Body of pancreas (tissue), 4 donors: ENCODE results near the gene VTI1A. TPM values are rescaled to one million over a fixed set of nuclear protein-coding genes. Genes with fewer than 3 reads are reported as not detected.
A peak's percentile ranks its signal among the peaks of the same experiment; 100 is the strongest.

ENCODE experiments used
- ATAC-seq: fragments of 150-250 bp; one replicate; pipeline ENCODE4 v1.9.1; 2016
- DNase-seq, 4 donors: peaks; one replicate each; pipeline ENCODE4 v3.0.0-alpha.2; 2019
- H3K27ac ChIP-seq, 4 donors: fragments of 200-600 bp; sonication (generic); 1 replicate in 3 of 4; 2 replicates in 1 of 4; pipeline versions ENCODE4 v1.5.1 to v1.6.1; 2016 to 2019; ENCODE audit warnings: mild to moderate bottlenecking in 1 of 4, mixed read lengths in 1 of 4, moderate library complexity in 1 of 4
- H3K27me3 ChIP-seq, 2 donors: fragments of 200-600 bp; sonication (generic); one replicate each; pipeline ENCODE4 v1.6.0; 2016; ENCODE audit warnings: mild to moderate bottlenecking in 1 of 2
- H3K36me3 ChIP-seq, 2 donors: fragments of 200-600 bp; sonication (generic); replicated peaks in 1 of 2; 2 replicates each; pipeline ENCODE4 v1.5.1; 2016; ENCODE audit warnings: low read depth in 2 of 2; ENCODE audit not compliant: insufficient read depth in 1 of 2
- H3K4me1 ChIP-seq: fragments of 200-600 bp; sonication (generic); one replicate; pipeline ENCODE4 v1.6.0; 2016
- H3K4me3 ChIP-seq, 2 donors: fragments of 200-600 bp; sonication (generic); 1 replicate in 1 of 2; 2 replicates in 1 of 2; pipeline ENCODE4 v1.5.1; 2016 to 2019
- H3K9me3 ChIP-seq, 3 donors: fragments of 200-600 bp; sonication (generic); 1 replicate in 2 of 3; 2 replicates in 1 of 3; pipeline ENCODE4 v1.5.1; 2016
- POLR2A ChIP-seq, 3 donors: fragments of 450-650 bp; IDR thresholded peaks; one replicate each; pipeline ENCODE4 v1.6.1; 2016; ENCODE audit warnings: antibody characterized with exemption in 3 of 3, mild to moderate bottlenecking in 2 of 3
- WGBS, 2 donors: methylation state at CpG; one replicate each; pipeline ENCODE4 v1.1.5; 2017; 5-methylcytosine and 5-hydroxymethylcytosine counted together
- intact Hi-C: fragments of 100-400 bp; cut with DNase I; formaldehyde crosslinking; loops from one replicate; pipeline ENCODE4 v1.15.1; 2023
- total RNA-seq, 2 donors: library from RNA; depleted of rRNA; stranded (reverse); fragments of >200 nt; gene quantifications; one replicate each; pipeline ENCODE4 v1.1.0, GENCODE V29; 2016
- TF ChIP-seq, protein P1 (sequence below), 7 experiments: fragments of 450-650 bp in 4 of 7; fragments of 200-600 bp in 3 of 7; sonication (generic) in 3 of 7; IDR thresholded peaks; one replicate each; pipeline ENCODE4 v1.5.1; 2016 to 2019; ENCODE audit warnings: antibody characterized with exemption in 7 of 7

VTI1A gene
- total RNA-seq, 2 donors from 2014 or later = 28.3 to 84.4 TPM

DNA sequence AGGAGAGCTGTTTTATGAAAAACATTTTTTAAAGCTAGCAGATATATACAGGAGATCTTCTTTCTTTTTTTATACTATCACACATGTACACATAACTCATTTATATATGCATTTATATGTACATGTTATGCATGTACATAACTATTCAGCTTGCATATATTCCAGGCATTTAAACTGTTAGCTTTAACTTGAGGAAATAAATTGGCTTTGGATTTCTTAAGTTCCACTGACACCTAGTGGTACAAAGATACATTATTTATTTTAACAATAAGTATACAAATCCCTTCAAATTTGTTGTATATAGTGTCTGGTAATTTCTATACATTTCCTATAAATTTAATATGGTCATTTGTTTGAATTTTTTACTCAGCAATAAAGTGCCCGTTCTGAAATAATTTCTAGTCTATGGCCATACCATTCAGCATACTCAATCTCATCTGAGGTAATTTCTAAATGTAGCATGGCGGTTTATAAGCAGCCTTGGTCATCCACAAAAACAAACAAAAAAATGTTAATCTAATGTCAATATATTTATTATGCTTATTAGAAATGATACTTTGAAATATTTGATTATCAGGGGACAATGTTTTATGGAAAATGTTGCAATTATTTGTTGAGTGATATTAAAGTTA is 11.9 kb upstream of the VTI1A start:
- H3K4me1 ChIP-seq = no peaks in the 10 kb centered on the region
- DNase-seq = no peak
- H3K36me3 ChIP-seq = peaks cover 0 to 20% of the 10 kb centered on the region in 2 donors
- ATAC-seq = no peak
- WGBS, 2 donors = 77 to 79% methylated on average over 2 of the region's 2 CpGs
- no peak overlapping the region for H3K4me3 ChIP-seq
- no peaks in the 10 kb centered on the region for H3K27me3 ChIP-seq
- intact Hi-C loops = no loop called here
- TF ChIP-seq, protein P1, sequence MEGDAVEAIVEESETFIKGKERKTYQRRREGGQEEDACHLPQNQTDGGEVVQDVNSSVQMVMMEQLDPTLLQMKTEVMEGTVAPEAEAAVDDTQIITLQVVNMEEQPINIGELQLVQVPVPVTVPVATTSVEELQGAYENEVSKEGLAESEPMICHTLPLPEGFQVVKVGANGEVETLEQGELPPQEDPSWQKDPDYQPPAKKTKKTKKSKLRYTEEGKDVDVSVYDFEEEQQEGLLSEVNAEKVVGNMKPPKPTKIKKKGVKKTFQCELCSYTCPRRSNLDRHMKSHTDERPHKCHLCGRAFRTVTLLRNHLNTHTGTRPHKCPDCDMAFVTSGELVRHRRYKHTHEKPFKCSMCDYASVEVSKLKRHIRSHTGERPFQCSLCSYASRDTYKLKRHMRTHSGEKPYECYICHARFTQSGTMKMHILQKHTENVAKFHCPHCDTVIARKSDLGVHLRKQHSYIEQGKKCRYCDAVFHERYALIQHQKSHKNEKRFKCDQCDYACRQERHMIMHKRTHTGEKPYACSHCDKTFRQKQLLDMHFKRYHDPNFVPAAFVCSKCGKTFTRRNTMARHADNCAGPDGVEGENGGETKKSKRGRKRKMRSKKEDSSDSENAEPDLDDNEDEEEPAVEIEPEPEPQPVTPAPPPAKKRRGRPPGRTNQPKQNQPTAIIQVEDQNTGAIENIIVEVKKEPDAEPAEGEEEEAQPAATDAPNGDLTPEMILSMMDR (IDR thresholded peaks at IDR 0.05) = peak in 6 of 7 experiments; percentile 31 to 45 (median 34)
- no peak for TF ChIP-seq POLR2A (IDR thresholded peaks at IDR 0.05)
- no peaks in the 10 kb centered on the region for H3K9me3 ChIP-seq
- no peak overlapping the region for H3K27ac ChIP-seq

GRCh38 chr10:112438356-112438755 is 8.7 kb upstream of the VTI1A start:
- TF ChIP-seq, protein P1 (IDR thresholded peaks at IDR 0.05) = no peak
- TF ChIP-seq POLR2A (IDR thresholded peaks at IDR 0.05) = no peak
- Histone ChIP-seq H3K9me3 (no peaks in the 10 kb centered on the region), H3K4me1 (no peaks in the 10 kb centered on the region), H3K4me3 (no peak overlapping the region), H3K36me3 (peaks cover 0 to 18% of the 10 kb centered on the region in 2 donors), H3K27ac (no peak overlapping the region), H3K27me3 (no peaks in the 10 kb centered on the region)
- WGBS, 2 donors = 92 to 93% methylated on average over 4 of the region's 4 CpGs
- intact Hi-C loops = no loop called here
- ATAC-seq (no peak), DNase-seq (no peak)

DNA sequence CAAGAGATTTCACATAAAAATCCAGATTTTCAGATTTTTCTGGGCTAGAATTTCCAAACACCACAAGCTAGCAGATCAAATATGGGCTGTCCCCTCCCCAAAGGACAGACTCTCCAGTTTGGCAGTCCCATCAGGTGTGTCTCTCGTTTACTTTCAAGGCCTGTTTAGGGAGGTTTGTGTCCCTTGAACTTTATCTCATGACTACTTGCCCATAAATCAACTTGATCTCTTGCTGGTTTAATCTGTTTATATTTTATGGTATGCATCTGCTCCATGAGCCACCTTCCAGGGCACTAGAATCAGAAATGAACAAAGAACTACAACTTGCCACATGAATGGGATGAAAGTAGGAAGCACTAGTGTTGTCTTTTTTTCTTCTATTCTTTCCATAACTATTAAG is 5.5 kb upstream of the VTI1A start:
- H3K9me3 ChIP-seq = no peaks in the 10 kb centered on the region
- intact Hi-C loops = no loop called here
- DNase-seq (no peak), ATAC-seq (no peak)
- peaks cover 11% of the 10 kb centered on the region for H3K4me1 ChIP-seq
- TF ChIP-seq POLR2A (IDR thresholded peaks at IDR 0.05) = no peak
- 80 to 88% methylated on average over 1 of the region's 1 CpG for WGBS, 2 donors
- H3K36me3 ChIP-seq = peaks cover 0 to 15% of the 10 kb centered on the region in 2 donors
- H3K27me3 ChIP-seq = no peaks in the 10 kb centered on the region
- no peak overlapping the region for H3K4me3 ChIP-seq
- no peak overlapping the region for H3K27ac ChIP-seq

GRCh38 chr10:112442063-112442462 is 5.0 kb upstream of the VTI1A start:
- peaks cover 0 to 14% of the 10 kb centered on the region in 2 donors for H3K36me3 ChIP-seq
- 47 to 48% methylated on average over 3 of the region's 3 CpGs for WGBS, 2 donors
- intact Hi-C loops = no loop called here

DNA sequence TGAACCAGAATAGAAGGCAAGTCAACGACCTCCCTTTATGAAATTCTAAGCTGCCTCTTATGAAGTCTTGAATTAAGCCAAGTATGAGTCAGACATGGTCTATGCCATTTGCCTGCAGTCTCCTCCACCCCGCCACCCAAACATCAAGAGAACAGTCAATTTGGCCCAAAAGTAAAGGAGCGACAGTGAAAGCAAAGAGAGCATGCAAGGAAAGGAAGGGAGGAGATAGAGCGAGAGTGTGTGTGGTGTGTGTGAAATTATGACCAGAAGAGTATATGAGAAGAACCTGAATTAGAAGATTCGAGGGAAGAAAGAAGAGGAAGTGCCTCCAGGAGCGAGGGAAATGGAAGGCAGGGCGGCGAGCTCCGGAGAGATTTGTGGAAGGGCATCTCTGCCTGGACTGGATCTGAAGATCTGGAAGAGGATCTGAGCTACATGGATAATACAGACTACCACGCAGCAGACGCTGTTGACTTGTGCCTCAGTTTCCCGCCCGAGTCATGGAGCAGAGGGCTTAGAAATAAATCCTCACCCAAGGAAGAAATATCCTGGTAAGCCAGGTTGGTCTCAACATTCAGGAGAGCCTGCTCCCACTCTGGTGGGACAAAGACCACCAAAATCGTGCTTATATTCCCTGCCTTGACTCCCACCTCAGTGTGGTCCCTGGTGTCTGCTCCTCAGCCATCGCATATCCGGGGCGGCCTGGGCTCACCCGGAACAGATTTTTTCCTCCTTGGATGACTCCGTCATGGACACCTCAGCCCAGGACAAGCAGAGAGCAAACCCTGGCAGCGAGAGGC is 760 bp upstream of the VTI1A start:
- ATAC-seq (no peak), DNase-seq (no peak)
- H3K9me3 ChIP-seq = no peaks in the 10 kb centered on the region
- no peaks in the 10 kb centered on the region for H3K27me3 ChIP-seq
- H3K27ac ChIP-seq = peak overlapping the region; percentile 82 to 94 (median 87)
- intact Hi-C loops = no loop called here
- TF ChIP-seq, protein P1 (IDR thresholded peaks at IDR 0.05) = no peak
- no peak for TF ChIP-seq POLR2A (IDR thresholded peaks at IDR 0.05)
- peaks cover 24% of the 10 kb centered on the region for H3K4me1 ChIP-seq
- peak overlapping the region; percentile 75 to 85 for H3K4me3 ChIP-seq
- peaks cover 0 to 2% of the 10 kb centered on the region in 2 donors for H3K36me3 ChIP-seq
- WGBS, 2 donors = 2 to 4% methylated on average over 18 to 20 of the region's 20 CpGs

More at GRCh38 chr10:112442063-112442462, 5.0 kb upstream of the VTI1A start:
- ATAC-seq = no peak
- Histone ChIP-seq H3K4me3 (no peak overlapping the region), H3K27me3 (no peaks in the 10 kb centered on the region), H3K27ac (no peak overlapping the region), H3K9me3 (no peaks in the 10 kb centered on the region), H3K4me1 (peaks cover 11% of the 10 kb centered on the region)
- DNase-seq = no peak
- TF ChIP-seq, protein P1 (IDR thresholded peaks at IDR 0.05) = no peak
- no peak for TF ChIP-seq POLR2A (IDR thresholded peaks at IDR 0.05)
